Urothelium cell line (cell line): Measurements from ENCODE around the gene C1orf232.

Experiments
- DNase-seq: peaks from one replicate; pipeline ENCODE4 v3.0.0; 2011; ENCODE audit warnings: low spot score, mixed read lengths
- FAIRE-seq: peaks from 2 replicates; lab custom pipeline; 2011; peaks lifted over from hg19 to GRCh38; lab: Jason Lieb, UNC

The C1orf232 gene

DNA sequence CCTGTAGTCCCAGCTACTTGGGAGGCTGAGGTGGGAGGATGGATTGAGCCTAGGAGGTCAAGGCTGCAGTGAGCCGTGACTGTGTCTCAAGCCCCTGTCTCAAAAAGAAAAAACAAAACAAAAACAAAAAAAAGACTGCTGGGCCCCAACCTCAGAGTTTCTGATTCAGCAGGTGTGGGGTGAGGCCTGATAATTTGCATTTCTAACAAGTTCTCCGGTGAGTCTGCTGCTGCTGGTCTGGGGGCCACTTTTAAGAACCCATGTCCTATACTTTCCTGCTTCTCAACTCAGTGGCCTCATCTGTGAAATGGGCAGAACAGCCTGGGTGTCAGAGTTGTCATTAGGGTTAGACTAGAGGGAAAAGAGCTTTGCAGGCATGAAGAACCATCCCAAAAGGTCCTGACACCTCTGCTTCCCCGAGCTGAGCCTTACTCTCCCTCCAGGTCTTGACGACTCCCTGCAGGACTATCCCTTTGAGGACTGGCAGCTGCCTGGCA lies 11.3 kb upstream of the C1orf232 start:
- DNase-seq (no peak), FAIRE-seq (no peak)

DNA sequence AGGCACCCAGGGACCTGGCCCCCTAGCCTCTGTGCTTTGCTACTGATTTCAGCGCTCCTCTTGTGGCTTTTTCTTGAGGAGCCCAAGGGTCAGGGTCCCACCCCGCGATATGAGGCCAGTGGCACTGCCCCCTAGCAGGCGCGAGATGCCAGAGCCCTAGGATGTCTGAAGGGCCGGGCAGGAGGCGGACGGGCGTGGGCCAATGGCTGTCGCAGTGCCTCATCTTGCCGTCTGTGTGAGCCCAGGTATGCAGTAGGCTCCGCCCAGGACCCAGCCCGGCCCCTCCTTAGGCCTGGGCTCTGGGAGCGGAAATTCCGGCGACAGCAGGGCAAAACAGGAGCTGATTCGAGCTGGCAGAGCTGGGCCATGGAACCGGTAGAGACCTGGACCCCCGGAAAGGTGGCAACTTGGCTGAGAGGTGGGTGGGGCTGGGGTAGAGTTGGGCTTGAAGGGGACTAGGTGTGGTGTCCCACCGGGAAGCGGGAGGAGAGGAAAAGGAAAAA lies 8.5 kb upstream of the C1orf232 start, which contains the start of gene CNKSR1:
TSS of gene CNKSR1 (plus strand) at position 310 of the 503 bp plus-strand sequence. CDS start at position 367, 57 bp downstream.
- no peak for FAIRE-seq
- no peak for DNase-seq

DNA sequence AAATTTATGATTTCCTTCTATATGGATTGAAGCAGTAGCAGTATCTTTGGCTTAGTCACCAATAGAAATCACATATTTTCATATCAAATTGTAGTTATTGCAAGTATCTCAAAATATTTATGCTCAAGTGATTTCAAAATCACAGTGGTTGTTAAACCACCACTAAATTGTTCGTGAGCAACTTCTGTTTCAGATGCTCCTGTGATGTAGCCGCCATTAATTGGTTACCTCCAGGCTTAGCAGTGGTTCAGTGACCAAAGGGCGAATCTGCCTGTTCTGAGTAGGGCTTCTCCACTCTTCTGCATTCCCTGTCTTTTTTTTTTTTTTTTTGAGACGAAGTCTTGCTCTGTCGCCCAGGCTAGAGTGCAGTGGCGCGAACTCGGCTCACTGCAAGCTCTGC lies 6.6 kb upstream of the C1orf232 start:
- no peak for FAIRE-seq
- no peak for DNase-seq

DNA sequence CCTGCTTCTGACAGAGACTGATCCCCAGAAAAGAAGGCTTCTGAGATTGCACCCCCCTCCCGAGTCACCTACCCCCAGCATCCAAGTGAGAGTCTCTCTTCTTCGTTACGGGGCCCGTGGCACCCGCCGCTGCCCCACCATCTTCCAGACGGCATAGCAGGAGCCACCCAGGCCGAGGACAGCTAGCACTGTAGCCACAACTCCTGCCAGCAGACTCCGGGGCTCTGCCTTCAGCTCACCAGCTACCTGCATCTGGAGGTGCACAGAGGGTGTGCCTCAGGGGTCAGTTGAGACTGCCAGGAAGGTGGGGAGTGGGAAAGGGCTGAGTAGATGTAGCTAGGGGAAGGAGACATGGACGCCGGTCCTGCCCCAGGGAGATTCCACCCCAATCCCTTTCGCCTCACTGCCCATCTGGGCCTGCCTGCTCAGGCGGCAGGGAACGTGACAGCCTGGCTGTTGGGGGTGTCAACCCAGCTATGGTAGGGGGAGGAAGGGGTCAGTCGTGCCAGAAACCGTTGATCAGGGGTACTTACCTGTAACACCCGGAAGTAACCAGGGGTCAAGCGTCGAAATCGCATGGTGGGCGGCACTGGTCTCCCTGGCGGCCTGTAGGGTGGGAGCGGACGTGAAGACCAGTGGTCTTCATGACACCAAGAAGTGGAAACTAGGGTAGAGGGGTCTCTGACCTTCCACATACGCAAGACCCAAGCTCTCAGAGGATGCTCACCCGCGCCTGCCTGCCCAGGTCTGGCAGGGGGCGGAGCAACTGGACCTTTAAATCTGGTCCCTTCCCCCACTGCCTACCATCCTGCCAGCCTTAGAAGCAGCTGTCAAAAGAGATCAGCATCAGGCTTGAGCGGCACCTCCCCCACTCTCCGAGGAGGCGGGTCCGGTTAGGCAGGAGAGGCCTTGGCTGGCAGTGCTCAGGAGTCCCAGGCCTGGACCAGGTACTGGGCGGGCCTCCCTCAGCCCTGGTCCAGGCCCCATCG lies 2.6 kb upstream of the C1orf232 start, which contains the start of gene ZNF593OS:
TSS of gene ZNF593OS (minus strand) at position 749 of the 989 bp plus-strand sequence. CDS start at position 578, 171 bp downstream.
- DNase-seq (no peak), FAIRE-seq (no peak)

DNA sequence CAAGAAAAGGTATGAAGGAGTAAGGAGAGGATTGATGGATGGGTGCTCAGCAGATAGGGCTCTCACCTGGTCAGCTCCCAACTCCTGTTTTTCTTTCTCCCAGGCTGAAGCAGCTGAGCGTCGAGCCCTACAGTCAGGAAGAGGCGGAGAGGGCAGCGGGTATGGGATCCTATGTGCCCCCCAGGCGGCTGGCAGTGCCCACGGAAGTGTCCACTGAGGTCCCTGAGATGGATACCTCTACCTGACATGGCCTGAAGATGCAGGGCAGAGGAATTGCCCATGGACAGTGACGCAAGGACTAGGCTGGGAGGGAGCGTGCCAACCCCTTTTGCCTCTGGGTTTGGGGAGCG lies 1.7 kb upstream of the C1orf232 start:
- DNase-seq, result no peak
- FAIRE-seq, result no peak

DNA sequence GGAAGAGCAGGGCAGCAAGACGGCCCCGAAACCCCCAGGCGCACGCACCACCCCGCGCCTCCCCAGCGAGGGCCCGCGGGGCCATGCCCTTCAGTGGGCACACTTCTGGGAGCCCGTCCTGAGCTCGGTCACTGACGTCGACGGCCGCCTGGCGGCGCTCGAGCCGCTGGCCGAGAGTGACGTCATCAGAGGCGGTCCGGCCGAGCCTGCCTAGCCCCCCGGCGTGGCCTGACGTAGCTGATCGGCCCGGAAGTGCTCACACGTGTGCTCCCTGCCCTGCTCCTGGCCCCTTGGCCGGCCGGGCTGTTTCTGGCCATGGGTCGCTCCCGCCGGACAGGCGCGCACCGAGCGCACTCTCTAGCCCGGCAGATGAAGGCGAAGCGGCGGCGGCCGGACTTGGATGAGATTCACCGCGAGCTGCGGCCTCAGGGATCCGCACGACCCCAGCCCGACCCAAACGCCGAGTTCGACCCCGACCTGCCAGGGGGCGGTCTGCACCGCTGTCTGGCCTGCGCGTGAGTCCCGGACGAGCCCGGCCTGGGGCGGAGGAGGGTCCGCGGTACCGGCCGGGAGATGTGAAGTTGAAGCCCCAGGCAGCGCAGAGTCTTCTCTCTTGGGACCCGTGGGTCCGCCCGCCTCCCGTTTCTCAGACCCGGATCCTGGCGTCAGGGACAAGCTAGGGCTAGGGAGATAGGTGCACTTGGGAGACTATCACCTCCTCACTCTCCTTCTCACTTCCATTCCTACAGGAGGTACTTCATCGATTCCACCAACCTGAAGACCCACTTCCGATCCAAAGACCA lies 1.1 kb upstream of the C1orf232 start, which contains the start of gene ZNF593:
TSS of gene ZNF593 (plus strand) at position 240 of the 803 bp plus-strand sequence. CDS start at position 316, 76 bp downstream.
- FAIRE-seq, result peak; percentile 87
- DNase-seq, result peak; percentile 99

DNA sequence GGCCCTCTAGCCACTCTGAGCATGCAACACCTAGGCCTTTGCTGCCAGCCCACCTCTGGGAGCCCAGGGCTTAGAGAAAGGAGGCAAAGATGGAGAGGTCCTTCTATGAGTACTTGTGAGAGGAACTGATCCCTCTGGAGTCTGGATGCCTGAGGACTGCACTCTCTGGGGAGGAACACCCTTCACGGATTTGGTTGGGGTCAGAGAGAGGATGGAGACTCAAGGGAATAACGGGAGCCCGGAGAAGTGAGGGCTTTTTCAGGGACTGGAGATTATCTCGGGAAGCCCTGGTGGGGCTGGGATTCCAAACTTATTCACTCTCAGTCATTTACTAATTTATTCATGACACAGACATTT lies 413 bp upstream of the C1orf232 start:
- no peak for FAIRE-seq
- no peak for DNase-seq

DNA sequence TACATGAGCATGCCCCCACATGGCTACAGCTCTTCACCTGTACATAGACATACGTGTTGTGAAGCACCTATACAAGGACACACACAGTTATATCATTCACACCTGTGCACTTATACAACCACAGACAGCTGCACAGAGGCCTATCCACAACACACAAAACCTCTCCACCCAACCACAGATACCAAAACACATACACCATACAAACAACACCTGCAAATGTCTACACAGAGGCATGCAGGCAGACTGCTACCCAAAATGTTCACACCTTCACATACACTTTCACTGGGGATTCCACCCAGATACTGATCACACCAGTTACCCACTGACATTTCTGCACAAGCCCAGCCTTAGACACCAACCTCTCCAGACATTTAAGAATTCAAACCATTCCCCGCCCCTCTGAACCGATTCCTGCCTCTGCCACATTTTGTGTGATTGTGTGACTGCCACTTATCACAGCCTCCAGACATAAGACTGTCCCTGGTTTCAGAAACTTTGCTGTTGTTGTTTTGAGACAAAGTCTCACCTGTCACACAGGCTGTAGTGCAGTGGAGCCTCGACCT lies 2.0 kb downstream of the C1orf232 start:
- FAIRE-seq, result no peak
- no peak for DNase-seq

DNA sequence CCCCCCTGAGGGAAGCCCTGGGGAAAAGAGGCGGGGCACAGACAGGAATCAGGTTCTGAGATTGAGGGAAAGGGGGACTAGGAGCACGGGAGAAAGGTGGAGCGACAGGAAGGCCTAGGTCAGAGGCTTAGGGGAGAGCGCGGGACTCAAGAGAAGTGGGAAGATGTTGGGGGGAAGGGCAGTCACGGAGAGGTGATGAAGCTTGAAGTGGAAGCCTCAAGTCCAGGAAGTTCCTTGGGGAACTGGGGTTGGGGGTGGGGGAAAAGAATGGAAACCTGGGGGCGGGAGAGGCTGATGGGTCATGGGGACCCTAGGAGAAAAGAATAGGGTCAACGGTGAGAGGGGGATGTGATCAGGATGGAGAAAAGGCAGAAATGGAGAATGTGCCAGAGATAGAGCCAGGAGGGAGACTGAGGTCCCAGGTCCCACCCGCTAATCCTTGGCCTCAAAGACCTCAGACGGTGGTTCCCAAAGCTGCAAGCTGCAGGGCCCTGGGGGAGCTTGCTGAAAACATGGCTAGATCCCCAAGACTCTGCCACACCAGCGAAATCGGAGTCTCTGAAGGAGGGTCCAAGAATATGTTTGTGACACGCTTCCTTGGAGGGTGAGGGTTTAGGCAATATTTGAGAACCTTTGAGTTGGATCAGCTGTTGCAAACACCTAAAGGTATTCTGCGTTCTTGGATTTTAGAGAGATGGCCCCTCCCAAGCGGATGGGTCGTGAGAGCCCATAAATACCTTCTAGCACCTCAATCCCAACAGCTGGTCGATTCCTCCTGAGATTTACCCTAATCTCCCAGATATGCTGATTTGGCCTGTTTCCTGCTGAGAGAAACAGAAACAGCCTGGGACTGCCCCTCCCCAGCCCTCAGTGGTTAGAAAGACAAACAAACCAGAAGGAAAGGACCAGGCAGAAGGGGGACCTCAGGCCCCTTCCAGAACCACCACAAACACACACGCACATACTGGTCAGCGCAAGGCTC lies 3.6 kb downstream of the C1orf232 start:
- no peak for DNase-seq
- no peak for FAIRE-seq

DNA sequence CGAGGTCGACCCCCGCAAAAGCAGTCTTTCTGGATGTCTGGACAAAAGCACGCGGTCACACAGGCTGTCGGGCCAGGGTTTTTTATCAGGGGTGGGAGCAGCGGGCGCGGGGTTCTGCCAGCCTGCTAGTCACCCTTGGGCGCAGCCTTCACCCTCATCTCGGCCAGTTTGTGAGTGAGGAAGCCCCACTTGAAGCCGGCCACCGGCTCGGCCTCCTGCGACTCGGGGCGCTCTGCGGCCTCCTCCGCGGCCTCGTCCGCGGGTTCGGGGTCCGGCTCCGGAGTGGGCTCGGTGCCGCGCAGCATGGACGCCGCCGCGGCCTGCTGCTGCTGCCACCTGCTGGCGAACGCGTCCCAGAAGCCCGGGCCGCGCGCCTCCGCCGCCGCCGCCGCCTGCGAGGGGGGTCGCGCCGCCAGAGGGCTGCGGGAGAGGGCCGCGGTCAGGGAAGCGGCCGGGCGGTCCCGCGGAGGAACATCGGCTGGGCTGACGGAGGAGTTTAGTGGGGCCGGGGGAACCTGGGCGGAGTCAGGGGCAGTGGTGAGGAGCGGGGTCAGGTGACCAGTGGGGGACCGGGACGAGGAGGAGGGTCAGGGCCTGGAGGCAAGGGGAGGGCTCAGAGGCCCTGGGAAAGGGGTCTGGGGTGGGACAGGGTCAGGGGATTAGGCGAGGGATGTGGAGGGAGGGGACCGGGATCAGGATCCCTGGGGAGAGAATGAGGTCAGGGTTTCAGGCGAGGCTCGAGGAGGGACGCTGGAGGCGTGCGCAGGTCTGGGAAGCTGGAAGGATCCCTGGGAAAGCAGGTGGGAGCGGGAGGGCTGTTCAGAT lies 4.5 kb downstream of the C1orf232 start:
- FAIRE-seq, result no peak
- DNase-seq, result peak; percentile 78

DNA sequence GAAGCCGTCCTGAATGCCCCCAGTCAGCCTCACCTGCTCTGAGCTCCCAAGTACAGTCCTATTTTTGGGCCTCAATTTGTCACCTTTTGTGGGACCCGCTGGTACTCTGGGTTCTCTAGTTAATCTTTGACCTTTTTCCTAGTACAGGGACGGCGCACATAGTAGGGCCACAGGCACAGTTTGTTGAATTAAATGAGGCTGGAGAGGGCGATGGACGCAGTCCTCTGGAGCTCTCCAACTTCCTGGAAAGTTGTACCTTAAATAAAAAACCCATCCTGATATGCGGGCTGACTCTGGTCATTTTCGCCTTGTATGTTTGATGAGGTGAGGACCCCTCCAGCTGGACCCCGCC lies 5.1 kb downstream of the C1orf232 start:
- FAIRE-seq, result no peak
- no peak for DNase-seq

DNA sequence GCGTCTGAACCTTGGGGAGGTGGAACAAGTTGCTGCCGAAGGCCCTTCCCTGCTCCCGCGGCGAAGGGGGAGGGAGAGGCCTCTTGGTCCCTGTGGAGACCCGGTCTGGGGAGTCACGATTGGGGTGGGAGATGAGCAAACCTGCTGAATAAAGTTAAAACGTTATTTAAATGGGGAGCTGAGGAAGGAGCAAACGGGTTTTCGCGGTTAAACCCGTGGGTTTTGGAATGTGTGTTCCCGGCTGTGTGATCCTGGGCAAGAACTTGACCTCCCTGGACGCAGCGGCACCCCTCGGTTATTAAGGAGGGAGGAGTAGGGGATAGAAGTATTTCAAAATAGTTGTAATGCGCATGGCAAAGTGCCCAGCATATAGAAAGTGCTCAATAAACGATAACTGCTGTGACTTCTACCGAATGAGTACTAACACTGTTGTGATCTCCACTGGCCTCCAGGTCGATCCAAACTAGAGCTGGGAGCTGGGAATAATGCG lies 6.5 kb downstream of the C1orf232 start:
- FAIRE-seq, result no peak
- no peak for DNase-seq

DNA sequence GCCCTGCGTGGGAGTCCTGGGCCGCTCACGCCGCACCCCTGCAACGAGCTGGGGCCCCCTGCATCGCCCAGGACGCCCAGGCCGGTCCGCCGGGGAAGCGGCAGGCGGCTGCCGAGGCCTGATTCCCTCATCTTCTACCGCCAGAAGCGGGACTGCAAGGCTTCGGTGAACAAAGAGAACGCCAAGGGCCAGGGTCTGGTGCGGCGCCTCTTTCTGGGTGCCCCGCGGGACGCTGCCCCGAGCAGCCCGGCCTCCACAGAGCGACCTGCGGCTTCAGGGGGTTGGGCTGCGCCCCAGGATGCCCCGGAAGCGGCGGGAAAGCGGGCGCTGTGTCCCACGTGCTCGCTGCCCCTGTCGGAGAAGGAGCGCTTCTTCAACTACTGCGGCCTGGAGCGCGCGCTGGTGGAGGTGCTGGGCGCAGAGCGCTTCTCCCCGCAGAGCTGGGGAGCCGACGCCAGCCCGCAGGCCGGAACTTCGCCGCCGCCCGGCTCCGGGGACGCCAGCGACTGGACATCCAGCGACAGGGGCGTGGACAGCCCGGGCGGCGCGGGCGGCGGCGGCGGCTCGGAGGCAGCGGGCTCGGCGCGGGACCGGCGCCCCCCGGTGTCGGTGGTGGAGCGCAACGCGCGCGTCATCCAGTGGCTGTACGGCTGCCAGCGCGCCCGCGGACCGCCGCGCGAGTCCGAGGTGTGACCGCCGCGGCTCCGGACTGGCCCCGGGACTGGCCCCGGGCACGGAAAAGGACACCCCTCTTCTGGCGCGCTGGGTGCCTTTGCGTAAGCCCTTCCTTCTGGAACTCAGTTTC lies 7.1 kb downstream of the C1orf232 start:
- DNase-seq (no peak), FAIRE-seq (no peak)

DNA sequence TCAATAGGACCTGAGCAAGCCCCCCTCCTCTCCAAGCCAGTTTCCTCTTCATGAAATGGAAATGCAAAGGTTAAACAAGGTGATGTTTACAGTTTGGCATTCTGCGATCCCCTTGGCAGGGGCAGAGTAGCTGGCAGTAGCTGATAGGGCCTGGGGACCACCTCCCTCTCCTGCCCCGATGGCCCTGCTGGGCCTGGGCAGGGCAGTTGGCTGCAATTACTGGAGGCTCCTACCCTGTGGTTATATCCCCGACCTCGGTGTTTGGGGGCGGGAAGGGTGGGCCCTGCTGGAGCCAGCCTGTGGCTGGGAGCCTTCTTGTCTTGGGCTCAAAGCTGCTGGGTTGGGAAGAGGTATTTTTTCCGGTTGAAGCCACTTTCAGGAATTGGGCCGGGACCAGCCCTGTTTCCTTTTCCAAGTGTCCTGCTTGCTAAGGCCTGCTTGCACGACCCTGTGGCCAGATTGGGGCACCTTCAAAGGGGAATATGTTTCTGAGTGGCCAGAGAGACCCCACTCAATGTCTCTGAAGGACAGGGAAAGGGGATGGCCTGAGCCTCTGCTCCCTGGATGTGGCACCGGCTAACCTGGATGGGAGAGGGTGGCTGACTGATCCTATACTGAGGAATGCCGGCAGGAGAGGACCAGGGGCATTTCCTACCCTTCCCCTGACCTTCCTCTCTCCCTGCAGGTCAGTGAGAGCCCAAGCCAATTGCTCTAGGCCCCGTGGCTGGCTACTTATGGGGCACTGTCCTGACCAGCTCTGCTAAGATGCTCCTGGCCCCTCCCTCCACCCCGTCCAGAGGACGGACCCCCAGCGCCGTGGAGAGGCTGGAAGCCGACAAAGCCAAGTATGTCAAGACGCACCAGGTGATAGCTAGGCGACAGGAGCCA lies 8.0 kb downstream of the C1orf232 start:
- FAIRE-seq (no peak), DNase-seq (no peak)

DNA sequence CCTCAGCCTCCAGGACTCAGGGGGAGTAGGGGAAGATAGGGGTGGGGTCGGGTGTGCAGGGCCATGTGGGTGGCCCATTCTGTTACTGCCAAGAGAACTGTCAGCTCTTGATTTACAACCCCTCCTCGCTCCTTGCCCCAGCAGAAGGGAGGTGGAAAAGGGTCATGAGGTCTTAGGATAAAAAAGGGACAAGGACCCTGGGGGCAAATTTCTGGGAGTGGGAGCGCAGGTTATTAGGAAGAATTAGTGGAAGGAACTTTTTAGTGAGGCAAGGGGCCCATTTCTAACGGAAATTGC lies 9.1 kb downstream of the C1orf232 start:
- DNase-seq, result no peak
- no peak for FAIRE-seq

DNA sequence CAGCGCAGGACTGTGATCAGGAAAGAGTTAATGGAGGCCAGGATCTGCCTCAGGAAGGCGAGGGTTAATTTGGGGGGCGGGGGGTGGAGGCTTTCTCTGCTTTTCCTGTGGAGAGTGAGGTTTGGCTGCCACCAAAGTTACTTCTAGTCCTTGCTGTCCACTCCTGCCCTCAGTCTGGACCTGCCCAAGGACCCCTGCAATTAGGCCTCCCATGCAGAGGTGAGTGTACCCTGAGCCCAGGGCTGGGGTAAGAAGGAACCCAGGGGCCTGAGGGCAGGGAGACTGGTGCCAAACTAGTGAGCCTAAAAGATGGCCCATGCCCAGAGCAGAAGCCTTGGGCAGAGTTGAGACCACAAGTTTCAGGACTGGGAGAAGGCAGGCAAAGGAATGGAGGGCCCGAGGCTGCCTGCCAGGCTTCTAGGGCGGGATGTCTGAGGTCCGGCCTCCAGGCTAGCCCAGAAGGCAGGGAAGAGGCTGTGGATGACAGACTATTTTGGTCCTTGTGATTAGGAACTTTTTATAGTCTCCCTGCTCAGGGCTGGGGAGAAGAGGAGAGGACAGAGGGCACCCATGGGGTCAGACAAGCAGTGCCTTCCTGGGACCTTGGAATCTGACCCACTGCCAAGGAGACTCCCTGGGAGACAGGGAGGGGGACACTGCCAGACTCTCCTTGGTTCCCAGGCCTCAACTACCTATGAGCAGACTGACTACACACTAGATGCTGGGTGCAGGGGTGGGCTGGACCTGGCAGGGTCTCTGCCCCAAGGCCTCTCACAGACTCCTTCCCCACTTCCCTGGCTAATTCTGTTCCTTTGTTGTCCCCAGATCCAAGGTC lies 9.6 kb downstream of the C1orf232 start, which contains the start of gene FAM110D:
TSS of gene FAM110D (plus strand) at position 172 of the 835 bp plus-strand sequence. CDS start 2,213 bp downstream, outside the sequence.
- no peak for FAIRE-seq
- no peak for DNase-seq
